Peyer's patch (tissue), 4 donors: Measurements from ENCODE around the gene LENG9. TPM values are rescaled to one million over a fixed set of nuclear protein-coding genes. Genes with fewer than 3 reads are reported as not detected.

ENCODE experiments used
- DNase-seq, 3 donors: peaks; one replicate each; pipeline ENCODE4 v3.0.0-alpha.2; 2017 to 2019
- H3K27ac ChIP-seq, 4 donors: fragments of 200-600 bp; sonication (generic); one replicate each; pipeline ENCODE4 v1.5.1; 2016 to 2019
- H3K27me3 ChIP-seq, 2 donors: fragments of 200-600 bp; sonication (generic); one replicate each; pipeline ENCODE4 v1.5.1; 2019
- H3K36me3 ChIP-seq, 3 donors: fragments of 200-600 bp; sonication (generic); one replicate each; pipeline ENCODE4 v1.5.1; 2016 to 2019
- H3K4me1 ChIP-seq, 4 donors: fragments of 200-600 bp; sonication (generic); one replicate each; pipeline ENCODE4 v1.5.1; 2016 to 2019
- H3K4me3 ChIP-seq, 4 donors: fragments of 200-600 bp; sonication (generic); 1 replicate in 3 of 4; 2 replicates in 1 of 4; pipeline ENCODE4 v1.5.1; 2016 to 2019; ENCODE audit warnings: mild to moderate bottlenecking in 1 of 4
- H3K9me3 ChIP-seq, 4 donors: fragments of 200-600 bp; sonication (generic); one replicate each; pipeline ENCODE4 v1.5.1; 2016 to 2019; ENCODE audit warnings: mild to moderate bottlenecking in 1 of 4
- POLR2A ChIP-seq, 2 donors: fragments of 450-650 bp; IDR thresholded peaks; one replicate each; pipeline ENCODE4 v1.5.1; 2017; ENCODE audit warnings: antibody characterized with exemption in 2 of 2, mild to moderate bottlenecking in 2 of 2, moderate library complexity in 2 of 2
- total RNA-seq, 4 donors: library from RNA; depleted of rRNA; stranded (reverse); fragments of >200 nt; gene quantifications; one replicate each; pipeline ENCODE4 v1.1.0, GENCODE V29; 2016
- TF ChIP-seq, protein P1 (sequence below), 6 experiments: fragments of 450-650 bp in 4 of 6; fragments of 200-600 bp in 2 of 6; sonication (generic) in 1 of 6; IDR thresholded peaks; one replicate each; pipeline ENCODE4 v1.5.1; 2017 to 2019; ENCODE audit warnings: antibody characterized with exemption in 6 of 6, mild to moderate bottlenecking in 3 of 6, moderate library complexity in 1 of 6

Gene LENG9
- total RNA-seq, 4 donors from 2014 or later, result 11.0 to 18.9 (median 15.8) TPM

DNA sequence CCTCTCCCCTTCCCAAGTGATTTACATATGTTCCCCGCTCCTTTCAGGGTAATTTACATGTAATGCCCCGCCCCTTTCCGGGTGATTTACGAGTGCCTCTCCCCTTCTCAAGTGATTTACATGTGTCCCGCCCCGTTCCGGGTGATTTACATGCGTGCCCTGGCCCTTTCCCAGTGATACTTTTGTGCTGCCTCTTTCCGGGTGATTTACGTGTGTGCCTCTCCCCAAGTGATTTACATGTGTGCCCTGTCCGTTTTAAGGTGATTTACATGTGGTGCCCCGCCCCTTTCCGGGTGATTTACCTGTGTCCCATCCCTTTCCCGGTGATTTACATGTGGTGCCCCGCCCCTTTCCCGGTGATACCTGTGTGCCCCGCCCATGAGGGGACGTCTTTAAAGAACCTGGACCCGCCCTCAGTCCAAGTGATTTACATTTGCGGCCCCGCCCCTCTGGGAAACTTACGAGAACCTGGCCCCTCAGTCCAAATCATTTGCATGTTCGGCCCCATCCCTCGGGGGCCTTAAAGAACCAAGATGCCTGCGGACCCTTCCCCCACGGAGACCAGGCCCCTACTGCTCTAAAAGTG is 559 bp upstream of the LENG9 start:
- H3K36me3 ChIP-seq, result peaks cover 0 to 29% (median 0%) of the 10 kb centered on the region in 3 donors
- H3K4me1 ChIP-seq, result peaks cover 3 to 59% (median 14%) of the 10 kb centered on the region in 4 donors
- peak; percentile 93 to 98 (median 95) for DNase-seq
- peak overlapping the region; percentile 95 to 100 (median 98) for H3K27ac ChIP-seq
- peaks cover 0 to 3% (median 0%) of the 10 kb centered on the region in 4 donors for H3K9me3 ChIP-seq
- H3K4me3 ChIP-seq, result peak overlapping the region; percentile 61 to 78 (median 70)
- no peaks in the 10 kb centered on the region for H3K27me3 ChIP-seq
- TF ChIP-seq, protein P1, sequence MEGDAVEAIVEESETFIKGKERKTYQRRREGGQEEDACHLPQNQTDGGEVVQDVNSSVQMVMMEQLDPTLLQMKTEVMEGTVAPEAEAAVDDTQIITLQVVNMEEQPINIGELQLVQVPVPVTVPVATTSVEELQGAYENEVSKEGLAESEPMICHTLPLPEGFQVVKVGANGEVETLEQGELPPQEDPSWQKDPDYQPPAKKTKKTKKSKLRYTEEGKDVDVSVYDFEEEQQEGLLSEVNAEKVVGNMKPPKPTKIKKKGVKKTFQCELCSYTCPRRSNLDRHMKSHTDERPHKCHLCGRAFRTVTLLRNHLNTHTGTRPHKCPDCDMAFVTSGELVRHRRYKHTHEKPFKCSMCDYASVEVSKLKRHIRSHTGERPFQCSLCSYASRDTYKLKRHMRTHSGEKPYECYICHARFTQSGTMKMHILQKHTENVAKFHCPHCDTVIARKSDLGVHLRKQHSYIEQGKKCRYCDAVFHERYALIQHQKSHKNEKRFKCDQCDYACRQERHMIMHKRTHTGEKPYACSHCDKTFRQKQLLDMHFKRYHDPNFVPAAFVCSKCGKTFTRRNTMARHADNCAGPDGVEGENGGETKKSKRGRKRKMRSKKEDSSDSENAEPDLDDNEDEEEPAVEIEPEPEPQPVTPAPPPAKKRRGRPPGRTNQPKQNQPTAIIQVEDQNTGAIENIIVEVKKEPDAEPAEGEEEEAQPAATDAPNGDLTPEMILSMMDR (IDR thresholded peaks at IDR 0.05), result no peak
- TF ChIP-seq POLR2A (IDR thresholded peaks at IDR 0.05), result no peak

DNA sequence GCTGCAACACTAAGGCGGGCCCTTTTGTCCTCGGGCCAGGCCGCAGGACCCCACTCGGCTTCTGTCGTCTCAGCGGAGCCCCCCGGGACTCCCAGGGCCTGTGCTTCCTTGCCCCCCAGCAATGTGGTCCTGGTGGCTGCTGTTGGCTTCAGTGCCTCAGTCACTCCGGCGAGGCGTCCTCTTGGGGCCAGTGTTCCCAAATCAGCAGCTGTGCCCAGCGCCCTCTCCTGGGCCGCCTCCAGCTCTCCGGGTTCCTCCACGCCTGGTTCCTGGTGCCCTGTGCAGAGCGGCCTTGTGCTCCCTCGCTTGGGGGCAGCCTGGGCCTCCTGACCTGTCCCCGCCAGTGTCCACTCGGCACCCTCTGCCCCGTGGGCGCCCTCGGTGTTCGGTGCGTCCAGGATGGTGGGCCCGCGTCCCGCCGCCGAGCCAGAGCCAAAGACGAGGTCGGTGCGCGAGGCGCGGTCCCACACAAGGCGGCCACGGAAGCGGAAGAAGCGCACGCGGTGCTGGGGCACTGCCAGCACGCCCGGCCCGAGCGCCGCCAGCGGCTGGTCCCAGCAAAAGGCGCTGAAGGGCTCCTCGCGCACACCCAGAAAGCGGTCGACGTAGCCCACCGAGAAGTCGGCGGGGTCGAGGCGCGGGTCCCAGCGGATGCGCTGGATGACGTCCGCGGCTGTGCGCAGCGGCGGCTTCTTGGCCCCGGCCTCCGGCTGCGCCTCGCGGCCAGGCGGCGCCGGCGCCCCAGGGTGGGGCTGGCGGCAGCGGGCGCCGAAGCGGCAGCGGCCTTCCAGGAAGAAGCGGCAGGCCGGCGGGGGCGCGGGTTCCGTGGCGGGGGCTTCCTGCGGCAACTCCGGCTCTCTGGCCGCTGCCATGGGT is 685 bp downstream of the LENG9 start:
- peak; percentile 70 to 87 (median 86) for DNase-seq
- H3K36me3 ChIP-seq, result peaks cover 0 to 42% (median 5%) of the 10 kb centered on the region in 3 donors
- TF ChIP-seq, protein P1 (IDR thresholded peaks at IDR 0.05), result peak in 4 of 6 experiments; percentile 12 to 57 (median 44)
- peak in 1 of 2 donors; percentile 38 for TF ChIP-seq POLR2A (IDR thresholded peaks at IDR 0.05)
- peaks cover 3 to 49% (median 14%) of the 10 kb centered on the region in 4 donors for H3K4me1 ChIP-seq
- H3K27ac ChIP-seq, result peak overlapping the region; percentile 95 to 100 (median 98)
- H3K9me3 ChIP-seq, result peaks cover 0 to 3% (median 0%) of the 10 kb centered on the region in 4 donors
- peak overlapping the region; percentile 61 to 78 (median 70) for H3K4me3 ChIP-seq
- no peaks in the 10 kb centered on the region for H3K27me3 ChIP-seq

DNA sequence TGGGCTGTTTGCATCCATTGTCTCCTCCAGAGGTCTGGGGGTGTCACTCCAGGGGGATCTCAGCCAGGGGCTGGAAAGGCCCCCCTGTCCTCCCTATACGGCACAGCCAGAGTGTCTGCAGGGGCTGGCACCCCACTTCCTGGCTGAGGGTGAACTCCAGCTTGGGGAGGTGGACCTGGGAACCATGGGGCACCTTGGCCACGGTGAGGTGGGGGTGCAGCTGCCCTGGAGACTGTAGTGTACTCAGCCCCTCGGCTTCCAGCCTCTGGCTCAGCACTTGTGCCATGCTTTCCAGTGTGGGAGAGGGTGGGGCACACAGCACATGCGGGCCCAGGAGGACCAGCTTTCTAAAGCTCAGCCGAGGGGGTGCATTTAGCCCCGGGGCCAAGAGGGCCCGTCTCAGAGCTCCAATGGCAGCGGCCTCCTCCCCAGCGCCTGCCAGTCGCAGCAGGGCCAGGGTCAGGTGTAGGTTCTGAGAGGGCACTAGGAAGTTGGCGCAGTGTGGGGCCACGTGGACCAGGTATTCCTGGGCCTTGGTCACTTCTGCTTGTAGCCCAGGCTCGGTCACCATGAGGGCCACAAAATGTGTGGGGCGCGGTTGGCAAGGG is 1.4 kb downstream of the LENG9 start:
- Histone ChIP-seq H3K36me3 (peaks cover 0 to 49% (median 6%) of the 10 kb centered on the region in 3 donors), H3K4me1 (peaks cover 3 to 48% (median 14%) of the 10 kb centered on the region in 4 donors), H3K27ac (peak overlapping the region; percentile 95 to 100 (median 98)), H3K27me3 (no peaks in the 10 kb centered on the region), H3K9me3 (peaks cover 0 to 3% (median 0%) of the 10 kb centered on the region in 4 donors), H3K4me3 (peak overlapping the region; percentile 61 to 78 (median 70))
- no peak for TF ChIP-seq POLR2A (IDR thresholded peaks at IDR 0.05)
- TF ChIP-seq, protein P1 (IDR thresholded peaks at IDR 0.05), result no peak
- DNase-seq, result no peak

DNA sequence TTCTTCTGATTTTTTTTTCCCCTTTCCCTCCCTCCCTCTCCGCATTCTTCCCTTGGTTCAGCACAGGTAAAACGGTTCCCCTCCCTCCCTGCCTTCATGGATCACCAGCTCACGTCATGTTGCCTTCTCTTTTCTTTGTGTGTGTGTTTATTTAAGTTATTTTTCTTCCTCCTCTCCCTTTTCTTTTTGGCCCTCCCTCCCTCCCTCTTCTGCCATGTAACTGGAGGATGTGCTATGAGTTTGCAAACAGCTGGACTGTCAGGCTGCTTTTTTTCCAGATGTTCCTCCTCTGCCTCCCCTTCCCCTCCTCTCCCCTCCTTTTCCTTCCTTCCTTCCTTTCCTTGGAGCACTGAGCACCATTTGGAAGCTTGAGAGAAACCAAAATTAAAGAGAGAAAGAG is 2.0 kb downstream of the LENG9 start:
- H3K4me1 ChIP-seq, result peaks cover 3 to 48% (median 14%) of the 10 kb centered on the region in 4 donors
- H3K36me3 ChIP-seq, result peaks cover 0 to 55% (median 6%) of the 10 kb centered on the region in 3 donors
- H3K27ac ChIP-seq, result peak overlapping the region in 3 of 4 donors; percentile 95 to 100 (median 99)
- TF ChIP-seq, protein P1 (IDR thresholded peaks at IDR 0.05), result no peak
- no peak for TF ChIP-seq POLR2A (IDR thresholded peaks at IDR 0.05)
- H3K27me3 ChIP-seq, result no peaks in the 10 kb centered on the region
- no peak for DNase-seq
- H3K9me3 ChIP-seq, result peaks cover 0 to 3% (median 0%) of the 10 kb centered on the region in 4 donors
- peak overlapping the region in 1 of 4 donors; percentile 65 for H3K4me3 ChIP-seq

DNA sequence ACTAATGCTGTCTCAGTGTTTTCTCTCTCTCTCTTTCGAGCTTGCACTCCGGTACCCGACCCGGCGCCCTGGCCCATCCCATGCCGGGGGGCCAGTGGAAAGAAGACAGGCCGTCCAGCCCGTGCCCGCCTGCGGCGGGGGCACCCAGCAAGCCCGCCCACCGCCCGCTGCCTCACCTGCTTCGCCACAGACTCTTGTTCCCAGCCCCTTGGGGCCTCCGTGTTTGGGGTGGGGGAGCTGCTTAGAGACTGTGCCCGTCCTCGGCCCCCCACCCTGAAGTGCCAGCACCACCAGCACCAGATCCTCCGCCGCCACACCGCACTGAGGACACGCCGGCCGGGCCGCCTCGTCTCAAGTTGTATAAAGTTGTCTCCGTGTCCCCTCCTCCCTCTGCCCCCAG is 2.4 kb downstream of the LENG9 start:
- no peak for DNase-seq
- peaks cover 0 to 59% (median 6%) of the 10 kb centered on the region in 3 donors for H3K36me3 ChIP-seq
- peaks cover 3 to 45% (median 14%) of the 10 kb centered on the region in 4 donors for H3K4me1 ChIP-seq
- H3K27me3 ChIP-seq, result no peaks in the 10 kb centered on the region
- peaks cover 0 to 3% (median 0%) of the 10 kb centered on the region in 4 donors for H3K9me3 ChIP-seq
- peak overlapping the region in 2 of 4 donors; percentile 99 to 100 for H3K27ac ChIP-seq
- H3K4me3 ChIP-seq, result peak overlapping the region in 1 of 4 donors; percentile 65
- TF ChIP-seq POLR2A (IDR thresholded peaks at IDR 0.05), result no peak
- TF ChIP-seq, protein P1 (IDR thresholded peaks at IDR 0.05), result no peak
